Testis (tissue), 3 donors: ENCODE data around the gene HEBP1. TPM values are rescaled to one million over a fixed set of nuclear protein-coding genes. Genes with fewer than 3 reads are reported as not detected.

Experiments used
- DNase-seq: peaks from one replicate; pipeline ENCODE4 v3.0.0-alpha.2; 2019
- H3K27ac ChIP-seq, 2 donors: fragments of 200-600 bp; sonication (generic); one replicate each; pipeline ENCODE4 v1.5.1; 2019
- H3K27me3 ChIP-seq: fragments of 200-600 bp; sonication (generic); one replicate; pipeline ENCODE4 v1.5.1; 2019
- H3K36me3 ChIP-seq: fragments of 200-600 bp; sonication (generic); one replicate; pipeline ENCODE4 v1.5.1; 2017; ENCODE audit warnings: low read depth; ENCODE audit errors: missing control alignments
- H3K4me1 ChIP-seq: fragments of 200-600 bp; sonication (generic); one replicate; pipeline ENCODE4 v1.5.1; 2019
- H3K4me3 ChIP-seq, 2 donors: fragments of 200-600 bp; sonication (generic); one replicate each; pipeline ENCODE4 v1.5.1; 2017 to 2019
- H3K9me3 ChIP-seq: fragments of 200-600 bp; sonication (generic); one replicate; pipeline ENCODE4 v1.5.1; 2017
- CTCF ChIP-seq, 3 experiments: fragments of 450-650 bp in 2 of 3; fragments of 200-600 bp in 1 of 3; sonication (generic) in 1 of 3; IDR thresholded peaks; one replicate each; pipeline ENCODE4 v1.5.1; 2016 to 2019; ENCODE audit warnings: antibody characterized with exemption in 3 of 3, mild to moderate bottlenecking in 2 of 3, moderate library complexity in 1 of 3
- POLR2A ChIP-seq: fragments of 450-650 bp; IDR thresholded peaks from one replicate; pipeline ENCODE4 v1.6.1; 2017; ENCODE audit warnings: antibody characterized with exemption, mild to moderate bottlenecking, moderate library complexity
- WGBS, 2 donors: methylation state at CpG; one replicate each; pipeline ENCODE4 v1.1.5; 2018; 5-methylcytosine and 5-hydroxymethylcytosine counted together
- intact Hi-C: fragments of 100-400 bp; cut with DNase I; formaldehyde crosslinking; loops from one replicate; pipeline ENCODE4 v1.15.1; 2023; ENCODE audit warnings: low total_unique reads
- polyA plus RNA-seq: library from polyadenylated mRNA; stranded (reverse); fragments of 350-450 nt; fragmentation: Illumina TruSeq; extraction: RNeasy Lipid Tissue Mini Kit (QIAGEN cat#74804); gene quantifications from one replicate; pipeline ENCODE4 v1.2.3, GENCODE V29; 2014; ENCODE audit warnings: low read depth, low replicate concordance; ENCODE audit not compliant: insufficient read depth
- total RNA-seq, 2 donors: library from RNA; depleted of rRNA; stranded (reverse); fragments of >200 nt; gene quantifications; one replicate each; pipeline ENCODE4 v1.2.3, GENCODE V29; 2016

Gene HEBP1
- total and polyA plus RNA-seq, 3 donors from 2014 or later = 48.7 to 57.3 (median 55.6) TPM

GRCh38 chr12:13008741-13009380 is 8.8 kb upstream of the HEBP1 start:
- Histone ChIP-seq H3K36me3 (no peaks in the 10 kb centered on the region), H3K27me3 (no peaks in the 10 kb centered on the region), H3K9me3 (no peaks in the 10 kb centered on the region), H3K4me3 (no peak overlapping the region), H3K4me1 (no peaks in the 10 kb centered on the region), H3K27ac (no peak overlapping the region)
- intact Hi-C loops = no loop called here
- DNase-seq = no peak
- 66 to 82% methylated on average over 5 of the region's 5 CpGs for WGBS, 2 donors
- TF ChIP-seq POLR2A (no peak), CTCF (IDR thresholded peaks at IDR 0.05) (no peak)

GRCh38 chr12:13007496-13008233 is 7.6 kb upstream of the HEBP1 start:
- TF ChIP-seq POLR2A = no peak
- TF ChIP-seq CTCF (IDR thresholded peaks at IDR 0.05) = no peak
- no peaks in the 10 kb centered on the region for H3K36me3 ChIP-seq
- H3K4me3 ChIP-seq = no peak overlapping the region
- H3K9me3 ChIP-seq = no peaks in the 10 kb centered on the region
- H3K4me1 ChIP-seq = no peaks in the 10 kb centered on the region
- intact Hi-C loops = no loop called here
- H3K27me3 ChIP-seq = no peaks in the 10 kb centered on the region
- H3K27ac ChIP-seq = no peak overlapping the region
- WGBS, 2 donors = 59 to 71% methylated on average over 7 of the region's 7 CpGs
- peak; percentile 56 for DNase-seq

GRCh38 chr12:13005649-13006048 is 5.6 kb upstream of the HEBP1 start:
- H3K4me1 ChIP-seq = peaks cover 5% of the 10 kb centered on the region
- H3K27ac ChIP-seq = no peak overlapping the region
- TF ChIP-seq CTCF (IDR thresholded peaks at IDR 0.05) = no peak
- no peak for TF ChIP-seq POLR2A
- H3K36me3 ChIP-seq = no peaks in the 10 kb centered on the region
- no peaks in the 10 kb centered on the region for H3K9me3 ChIP-seq
- intact Hi-C loops = no loop called here
- 92 to 93% methylated on average over 2 of the region's 2 CpGs for WGBS, 2 donors
- H3K4me3 ChIP-seq = no peak overlapping the region
- no peaks in the 10 kb centered on the region for H3K27me3 ChIP-seq
- DNase-seq = no peak

- 64 to 68% methylated on average over 3 of the region's 3 CpGs for WGBS, 2 donors
- TF ChIP-seq POLR2A (no peak), CTCF (IDR thresholded peaks at IDR 0.05) (no peak)
- intact Hi-C loops = loop anchor here (5.0 kb wide), 1 partner anchor 92 kb away; no protein-coding TSS in a partner anchor
- Histone ChIP-seq H3K9me3 (no peaks in the 10 kb centered on the region), H3K4me3 (no peak overlapping the region), H3K27me3 (no peaks in the 10 kb centered on the region), H3K4me1 (peaks cover 5% of the 10 kb centered on the region), H3K27ac (no peak overlapping the region), H3K36me3 (no peaks in the 10 kb centered on the region)
- DNase-seq = no peak
Observed at GRCh38 chr12:13004986-13005385, 4.9 kb upstream of the HEBP1 start.
